GM21619 (cell line): ENCODE data around the gene AGPAT2.
"Not testable (repeated sequence)": the region's sequence is repeated elsewhere in the genome, so short reads cannot be mapped to it uniquely, and the experiment has no call there.

Experiments
- ATAC-seq: cut with Tn5 transposase; IDR thresholded peaks from one replicate; pipeline ENCODE4 v1.9.1; 2021; ENCODE audit not compliant: unreplicated experiment

Gene AGPAT2

GRCh38 chr9:136720898-136721338, 33.7 kb upstream of the AGPAT2 start:
- no peak for ATAC-seq

DNA sequence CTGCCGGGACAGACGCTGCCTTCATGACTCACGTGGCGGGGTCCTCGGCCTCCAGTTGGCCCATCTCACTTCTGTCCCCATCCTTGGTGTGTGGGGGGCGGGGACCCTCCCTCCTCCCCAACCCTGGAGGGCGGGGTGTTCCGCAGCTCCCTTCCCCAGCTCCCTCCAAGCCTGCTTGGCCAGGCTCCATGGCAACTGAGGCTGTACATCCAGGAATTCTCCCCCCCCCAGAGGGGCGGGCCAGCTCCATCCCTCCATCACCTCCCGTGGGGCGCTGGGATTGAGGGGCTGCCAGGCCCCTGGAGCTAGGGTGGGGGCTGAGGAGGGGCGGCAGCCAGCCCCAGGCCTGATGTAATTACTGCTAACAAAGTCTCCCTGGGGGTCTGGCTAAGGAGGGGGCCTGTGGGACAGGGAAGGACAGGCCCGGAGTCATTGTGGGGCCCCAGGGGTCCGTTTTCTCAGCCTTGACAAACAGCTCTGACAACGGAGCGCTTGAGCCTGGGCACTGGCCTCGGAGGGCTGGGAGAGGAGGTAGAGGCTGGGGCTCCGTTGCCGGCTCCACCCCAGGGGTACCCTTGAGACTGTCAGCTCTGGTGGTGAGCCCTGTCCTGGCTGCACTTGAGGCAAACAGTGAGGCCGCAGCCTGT, 33.1 kb upstream of the AGPAT2 start:
- ATAC-seq = no peak

GRCh38 chr9:136719195-136719880, 32.1 kb upstream of the AGPAT2 start:
- ATAC-seq = no peak

DNA sequence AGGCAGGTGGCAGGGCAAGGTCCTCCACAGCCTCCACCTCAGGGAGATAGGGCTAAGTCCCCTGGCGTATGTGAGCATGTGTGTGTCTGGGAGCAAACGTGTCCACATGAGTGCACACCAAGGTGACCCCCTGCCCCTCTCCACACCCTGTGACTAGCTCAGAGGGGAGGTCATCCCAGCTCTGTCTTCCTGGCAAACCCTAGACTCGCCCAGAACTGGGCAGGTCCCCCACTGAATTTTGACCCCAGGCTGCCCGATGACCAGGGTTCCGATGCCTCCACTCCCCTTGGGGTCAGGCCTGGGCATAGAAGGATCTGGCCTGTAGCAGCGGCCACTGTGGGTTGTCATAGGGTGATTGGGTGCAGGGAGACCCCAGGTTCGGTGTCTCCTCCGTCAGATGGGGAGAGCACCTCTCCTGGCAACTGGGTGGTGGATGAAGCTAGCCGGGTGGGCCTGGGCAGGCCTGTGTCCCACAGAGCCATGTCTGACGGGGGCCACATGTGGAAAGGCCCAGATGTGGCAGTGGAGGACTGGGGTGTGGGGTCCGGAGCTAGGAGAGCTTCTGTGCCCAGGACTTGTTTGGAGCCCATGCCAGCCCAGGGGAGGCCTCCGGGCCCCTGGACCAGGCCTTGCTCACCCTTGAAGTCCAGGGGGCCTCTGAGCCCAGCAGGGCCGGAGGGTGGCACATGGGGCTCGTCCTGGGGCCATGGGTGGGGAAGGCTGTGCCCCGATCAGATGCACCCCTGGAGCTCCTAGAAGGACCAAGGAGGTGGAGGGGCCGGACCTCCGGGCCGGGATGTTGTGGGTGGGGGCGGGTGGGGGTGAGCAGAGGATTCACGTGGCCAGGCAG, 31.3 kb upstream of the AGPAT2 start:
- ATAC-seq = no peak

- no peak for ATAC-seq
These were observed 30.1 kb upstream of the AGPAT2 start for GRCh38 chr9:136717399-136717798.

GRCh38 chr9:136714893-136715274, 27.6 kb upstream of the AGPAT2 start:
- ATAC-seq = no peak

DNA sequence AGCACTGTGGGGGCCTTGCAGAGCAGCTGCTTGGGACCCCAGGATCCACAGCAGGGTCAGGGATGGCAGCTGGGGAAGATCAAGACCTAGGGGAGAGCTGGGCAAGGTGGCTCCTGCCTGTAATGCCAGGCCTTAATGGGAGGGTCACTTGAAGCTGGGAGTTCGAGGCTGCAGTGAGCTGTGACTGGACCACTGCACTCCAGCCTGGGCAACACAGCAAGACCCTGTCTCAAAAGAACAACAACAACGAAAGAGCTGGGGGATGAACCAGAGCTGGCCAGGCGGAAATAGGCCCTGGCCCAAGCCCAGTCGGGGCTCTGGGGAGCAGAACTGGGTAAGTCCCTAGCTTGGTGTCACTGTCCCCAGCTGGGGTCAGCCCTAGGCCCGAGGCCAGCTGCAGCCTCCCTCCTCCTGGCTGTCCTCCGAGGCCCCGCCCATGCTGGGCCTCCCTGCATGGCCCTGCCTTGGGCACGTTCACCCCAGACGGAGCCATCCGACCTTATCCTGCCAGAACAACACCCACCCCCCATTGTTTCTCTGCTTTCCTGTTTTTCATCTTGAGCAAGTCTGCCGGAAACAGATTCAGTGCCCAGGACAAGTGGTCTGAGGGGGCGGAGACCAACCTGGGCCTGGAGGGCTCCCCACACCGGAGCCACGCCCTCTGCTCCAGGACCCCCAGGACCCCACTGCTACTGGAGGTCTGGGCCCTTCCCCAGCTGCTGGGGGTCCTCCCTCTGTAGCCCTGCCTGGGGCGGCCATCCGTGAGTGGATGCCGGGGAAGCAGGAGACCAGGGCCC, 27.0 kb upstream of the AGPAT2 start:
- ATAC-seq = no peak

DNA sequence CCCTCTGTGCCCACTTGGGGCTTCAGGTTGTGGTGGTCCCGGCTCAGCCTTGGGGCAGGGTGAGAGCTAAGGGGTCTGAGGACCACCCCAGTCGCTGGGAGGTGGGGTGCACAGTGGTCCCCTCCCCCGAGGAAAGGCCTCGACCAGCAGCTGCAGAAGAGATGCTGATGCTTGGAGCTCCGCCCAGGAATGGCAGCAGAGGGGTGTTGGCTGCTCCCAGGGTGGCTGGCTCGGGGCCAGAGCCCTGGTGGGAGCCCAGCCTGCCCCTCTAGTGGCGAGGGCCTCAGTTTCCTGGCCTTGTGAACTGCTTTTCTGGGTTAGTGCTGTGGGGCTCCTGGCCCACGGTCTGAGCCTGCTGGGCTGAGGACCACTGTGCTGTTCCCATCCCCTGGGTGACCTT, 26.3 kb upstream of the AGPAT2 start:
- ATAC-seq = no peak

- no peak for ATAC-seq
These were observed 25.7 kb upstream of the AGPAT2 start for GRCh38 chr9:136712690-136713544.

- ATAC-seq = no peak
These were observed 24.8 kb upstream of the AGPAT2 start, which contains the start of gene DIPK1B for GRCh38 chr9:136711751-136712689. DIPK1B (plus strand) TSS chr9:136712572; CDS start chr9:136712666, 94 bp downstream.

DNA sequence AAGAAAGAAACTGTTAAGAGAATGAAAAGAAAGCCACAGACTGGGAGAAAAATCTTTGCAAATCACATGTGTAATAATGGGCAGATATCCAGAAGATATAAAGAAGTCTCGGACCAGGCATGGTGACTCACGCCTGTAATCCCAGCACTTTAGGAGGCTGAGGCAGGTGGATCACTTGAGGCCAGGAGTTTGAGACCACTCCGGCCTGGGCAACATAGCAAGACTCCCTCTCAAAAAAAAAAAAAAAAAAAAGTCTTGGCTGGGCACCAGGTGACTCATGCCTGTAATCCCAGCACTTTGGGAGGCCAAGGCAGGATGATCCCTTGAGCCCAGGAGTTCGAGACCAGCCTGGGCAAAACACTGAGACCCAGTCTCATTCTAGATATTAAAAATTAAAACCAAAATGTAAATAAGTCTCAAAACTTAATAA, 24.0 kb upstream of the AGPAT2 start:
- ATAC-seq = not testable (repeated sequence)

DNA sequence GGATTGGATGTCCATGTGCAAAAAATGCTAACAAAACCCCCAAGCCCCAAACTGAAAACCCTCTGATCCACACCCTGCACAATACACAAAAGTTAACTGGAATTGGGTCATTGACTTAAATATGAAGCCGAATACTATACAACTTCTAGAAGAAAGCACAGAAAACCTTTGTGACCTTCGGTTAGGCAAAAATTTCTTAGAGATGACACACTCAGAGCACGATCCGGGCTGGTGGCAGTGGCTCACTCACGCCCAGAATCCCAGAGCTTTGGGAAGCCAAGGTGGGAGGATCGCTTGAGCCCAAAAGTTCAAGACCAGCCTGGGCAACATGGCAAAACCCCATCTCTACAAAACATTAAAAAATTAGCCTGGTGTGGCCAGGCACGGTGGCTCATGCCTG, 23.3 kb upstream of the AGPAT2 start:
- ATAC-seq = no peak

DNA sequence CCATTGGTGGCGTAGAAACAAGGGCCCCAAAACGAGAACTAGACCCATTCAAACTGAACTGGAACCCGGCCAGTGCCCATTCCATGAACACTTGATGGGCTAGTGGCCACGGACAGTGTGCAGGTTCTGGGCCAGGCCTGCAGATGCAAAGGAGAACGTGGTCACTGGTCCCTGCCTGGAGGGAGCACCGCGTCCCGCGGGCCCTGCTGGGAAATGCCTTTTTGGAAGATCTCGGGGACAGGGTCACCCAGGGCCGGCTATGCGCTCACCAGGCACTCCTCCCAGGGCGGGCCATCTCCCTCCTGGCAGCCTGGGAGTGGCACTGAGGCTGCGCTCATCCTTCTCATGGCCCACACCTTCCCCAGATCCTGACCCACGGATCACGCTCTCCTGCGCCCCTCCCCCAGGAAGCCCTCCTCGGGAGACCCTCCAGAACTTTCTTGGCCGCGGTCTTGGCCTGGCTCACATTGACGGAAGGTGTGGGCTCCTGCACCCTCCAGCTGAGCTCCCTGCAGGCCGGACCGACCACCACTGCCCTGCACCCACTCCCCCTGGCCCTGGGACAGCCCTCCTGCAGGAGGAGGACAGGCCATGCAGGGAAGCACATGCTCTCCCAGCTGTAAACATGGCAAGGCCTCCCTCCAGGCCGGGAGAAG, 22.3 kb upstream of the AGPAT2 start:
- no peak for ATAC-seq

- ATAC-seq = no peak
These were observed 20.7 kb upstream of the AGPAT2 start for GRCh38 chr9:136707849-136708517.

DNA sequence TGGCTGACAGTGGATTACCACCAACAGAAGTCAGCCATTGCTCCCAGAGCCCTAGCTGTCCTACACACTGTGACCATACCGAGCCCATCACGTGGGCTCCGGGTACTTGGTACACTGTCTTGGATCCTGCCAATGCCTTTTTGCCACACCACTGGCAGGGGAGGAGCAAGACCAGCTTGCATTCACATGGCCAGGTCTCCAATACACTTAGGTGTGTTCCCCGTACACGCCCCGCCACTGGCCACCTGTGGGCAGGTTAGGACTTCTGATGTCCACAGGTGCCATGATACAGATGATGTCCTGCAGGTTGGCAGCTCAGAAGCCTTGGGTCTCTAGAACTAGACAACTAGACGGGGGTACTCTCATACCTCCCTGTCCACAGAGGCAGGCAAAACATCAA, 19.8 kb upstream of the AGPAT2 start:
- no peak for ATAC-seq

GRCh38 chr9:136705564-136705963, 18.3 kb upstream of the AGPAT2 start:
- ATAC-seq = no peak

- not testable (repeated sequence) for ATAC-seq
These were observed 17.5 kb upstream of the AGPAT2 start for GRCh38 chr9:136704741-136705140.
